SK-N-SH (cell line): ENCODE data around the gene EIF4G2. TPM values are rescaled to one million over a fixed set of nuclear protein-coding genes. Genes with fewer than 3 reads are reported as not detected.

Experiments
- CTCF ChIA-PET: fragments of 300-600, 350-600 bp; formaldehyde crosslinking; extraction: SDS; loops from one replicate; lab custom pipeline; 2021; lab: Yijun Ruan, JAX
- POLR2A ChIA-PET: fragments of 350-600 bp; sonication (Branson Sonifier 250); formaldehyde crosslinking; extraction: SDS; loops from one replicate; lab custom pipeline; 2020; ENCODE audit warnings: antibody characterized with exemption, inconsistent platforms; lab: Yijun Ruan, JAX
- DNase-seq: peaks from one replicate; pipeline ENCODE4 v3.0.0; 2012
- H2AFZ ChIP-seq: fragments of 200-600 bp; sonication (generic); 2 replicates; pipeline ENCODE4 v1.8.1; 2016; ENCODE audit warnings: antibody characterized with exemption, mild to moderate bottlenecking, low read depth
- H3F3A ChIP-seq: fragments of 200-600 bp; sonication (generic); replicated peaks from 2 replicates; pipeline ENCODE3; 2016; ENCODE audit warnings: antibody characterized with exemption, mild to moderate bottlenecking; ENCODE audit not compliant: insufficient read depth
- H3K27ac ChIP-seq, 2 experiments: fragments of 200-500 bp in 1 of 2; fragments of 200-600 bp in 1 of 2; sonication (Bioruptor generic) in 1 of 2; sonication (generic), shearing (Covaris generic) in 1 of 2; 2 replicates each; pipeline versions ENCODE4 v1.5.1 to v1.6.1; 2014 to 2016; ENCODE audit warnings: low read depth in 2 of 2, inconsistent platforms in 1 of 2, low read length in 1 of 2, mild to moderate bottlenecking in 1 of 2, mixed read lengths in 1 of 2
- H3K27me3 ChIP-seq: fragments of 200-600 bp; sonication (generic), shearing (Covaris generic); 2 replicates; pipeline ENCODE4 v1.6.1; 2016; ENCODE audit warnings: mixed run types; ENCODE audit not compliant: insufficient read depth
- H3K36me3 ChIP-seq, 2 experiments: fragments of 200-500 bp in 1 of 2; fragments of 200-600 bp in 1 of 2; sonication (Bioruptor generic) in 1 of 2; sonication (generic) in 1 of 2; replicated peaks in 1 of 2; 2 replicates each; pipeline versions ENCODE3 to v1.5.1; 2014 to 2016; ENCODE audit warnings: low read length in 1 of 2, mild to moderate bottlenecking in 1 of 2; ENCODE audit not compliant: insufficient read depth in 2 of 2, control insufficient read depth in 1 of 2
- H3K4me1 ChIP-seq, 2 experiments: fragments of 200-500 bp in 1 of 2; fragments of 200-600 bp in 1 of 2; sonication (Bioruptor generic) in 1 of 2; sonication (generic), shearing (Covaris generic) in 1 of 2; 2 replicates each; pipeline versions ENCODE4 v1.5.1 to v1.6.1; 2014 to 2016; ENCODE audit warnings: low read depth in 1 of 2, low read length in 1 of 2, mixed run types in 1 of 2; ENCODE audit not compliant: insufficient read depth in 2 of 2, control insufficient read depth in 1 of 2
- H3K4me2 ChIP-seq: fragments of 200-600 bp; sonication (generic), shearing (Covaris generic); 2 replicates; pipeline ENCODE4 v1.6.1; 2017; ENCODE audit warnings: mixed run types
- H3K4me3 ChIP-seq, 2 experiments: fragments of 200-500 bp in 1 of 2; fragments of 200-600 bp in 1 of 2; sonication (Bioruptor generic) in 1 of 2; sonication (generic), shearing (Covaris generic) in 1 of 2; 2 replicates each; pipeline versions ENCODE4 v1.5.1 to v1.8.1; 2014 to 2016; ENCODE audit warnings: low read depth in 2 of 2, inconsistent platforms in 1 of 2, low read length in 1 of 2, mild to moderate bottlenecking in 1 of 2, mixed read lengths in 1 of 2, moderate library complexity in 1 of 2
- H3K79me2 ChIP-seq: fragments of 200-600 bp; sonication (generic); 2 replicates; pipeline ENCODE4 v1.8.1; 2017; ENCODE audit warnings: mild to moderate bottlenecking; ENCODE audit not compliant: insufficient read depth
- H3K9ac ChIP-seq: fragments of 200-600 bp; sonication (generic); 2 replicates; pipeline ENCODE4 v1.6.1; 2017; ENCODE audit warnings: mixed run types
- H3K9me2 ChIP-seq: fragments of 200-600 bp; sonication (generic); 2 replicates; pipeline ENCODE4 v1.6.1; 2017; ENCODE audit warnings: mixed run types
- H3K9me3 ChIP-seq: fragments of 200-600 bp; sonication (generic); 2 replicates; pipeline ENCODE4 v1.6.1; 2017; ENCODE audit warnings: mixed run types, mild to moderate bottlenecking, moderate library complexity
- H4K20me1 ChIP-seq: fragments of 200-600 bp; sonication (generic); 2 replicates; pipeline ENCODE4 v1.6.1; 2017; ENCODE audit warnings: mild to moderate bottlenecking, mixed run types; ENCODE audit not compliant: insufficient read depth
- CTCF ChIP-seq: fragments of 200-600 bp; sonication (generic); IDR thresholded peaks from 2 replicates; pipeline ENCODE4 v1.6.1; 2017; ENCODE audit warnings: antibody characterized with exemption, mild to moderate bottlenecking, moderate library complexity
- FOXJ3 ChIP-seq: sonication (generic); formaldehyde crosslinking; IDR thresholded peaks from 2 replicates; pipeline ENCODE4 v1.5.1; 2020; ENCODE audit warnings: mild to moderate bottlenecking, missing genetic modification reagents
- IRF3 ChIP-seq: fragments of 150-350 bp; IDR thresholded peaks from 2 replicates; pipeline ENCODE4 v1.6.1; 2016; ENCODE audit warnings: mild to moderate bottlenecking, low read depth, low read length
- MEF2A ChIP-seq: IDR thresholded peaks from 2 replicates; pipeline ENCODE4 v1.4.0; 2012; ENCODE audit warnings: low read depth, borderline replicate concordance
- NRF1 ChIP-seq: IDR thresholded peaks from 2 replicates; pipeline ENCODE4 v1.6.1; 2012; ENCODE audit warnings: low read depth, mild to moderate bottlenecking, low read length
- PBX3 ChIP-seq: IDR thresholded peaks from 2 replicates; pipeline ENCODE4; 2012
- RAD21 ChIP-seq: IDR thresholded peaks from 2 replicates; pipeline ENCODE4 v1.6.1; 2012; ENCODE audit warnings: mild to moderate bottlenecking, low read length
- RCOR1 ChIP-seq: fragments of 150-350 bp; IDR thresholded peaks from 2 replicates; pipeline ENCODE4 v1.6.1; 2017; ENCODE audit warnings: antibody characterized with exemption, low read length
- RXRA ChIP-seq: IDR thresholded peaks from 2 replicates; pipeline ENCODE4 v1.4.0; 2012; ENCODE audit warnings: low read depth, mild to moderate bottlenecking, borderline replicate concordance
- SIN3A ChIP-seq: IDR thresholded peaks from 2 replicates; pipeline ENCODE4 v1.6.1; 2012; ENCODE audit warnings: low read depth, mild to moderate bottlenecking, low read length, moderate library complexity, borderline replicate concordance
- WGBS: methylation state at CpG from one replicate; pipeline ENCODE4 v1.1.6; 2017; ENCODE audit warnings: low lambda C conversion rate; 5-methylcytosine and 5-hydroxymethylcytosine counted together
- polyA plus RNA-seq, 3 experiments: library from polyadenylated mRNA; depleted of rRNA; stranded (reverse); fragments of >200 nt; gene quantifications; 2 replicates each; pipeline ENCODE4 v1.2.3, GENCODE V29; 2012

The EIF4G2 gene
- polyA plus RNA-seq, 1 of the 3 experiments (the other 2 are of a cell fraction): 298 TPM

GRCh38 chr11:10857709-10858438 is 49.1 kb upstream of the EIF4G2 start, which contains the start of gene ZBED5 (continued):
- TF ChIP-seq PBX3 (peak; percentile 99), RAD21 (no peak), RCOR1 (peak; percentile 36; the same call in 1 of the 2 replicates), CTCF (peak; percentile 24; the same call in 1 of the 2 replicates), MEF2A (peak; percentile 95), RXRA (0 out of 2 replicates have a peak, but pooled peaks have one; percentile 23), IRF3 (peak; percentile 68), NRF1 (peak; percentile 33; the same call in 1 of the 2 replicates)

- Histone ChIP-seq H3K4me3 (peak overlapping the region; percentile 77 to 99), H2AFZ (peak overlapping the region; percentile 39), H3K9me2 (no peaks in the 10 kb centered on the region), H3K4me1 (peaks cover 0 to 11% of the 10 kb centered on the region in 2 experiments; a peak in 2 of 4 replicates), H3F3A (peaks cover 19% of the 10 kb centered on the region), H3K9ac (peak overlapping the region; percentile 89), H3K27me3 (no peaks in the 10 kb centered on the region), H3K4me2 (peak overlapping the region; percentile 75), H3K27ac (peak overlapping the region; percentile 97 to 100), H3K79me2 (peaks cover 74% of the 10 kb centered on the region), H3K9me3 (no peaks in the 10 kb centered on the region), H4K20me1 (no peaks in the 10 kb centered on the region), H3K36me3 (peaks cover 36 to 37% of the 10 kb centered on the region in 2 experiments)
- TF ChIP-seq SIN3A: no peak; the same call in 1 of the 2 replicates
- TF ChIP-seq FOXJ3 (CRISPR knock-in tag): 0 out of 2 replicates have a peak, but pooled peaks have one; percentile 5
- ChIA-PET POLR2A (interaction anchor here (0.6 to 4.5 kb wide), 15 partner anchors 9 to 1122 kb away, joined by 3 to 84 read pairs (median 4); partner anchors contain the start of gene EIF4G2), CTCF (interaction anchor here (0.9 to 2.2 kb wide), 6 partner anchors 12 to 169 kb away, joined by 3 to 17 read pairs (median 4); no protein-coding TSS in a partner anchor)
- under 1% methylated on average over 14 of the region's 14 CpGs for WGBS
- no peak for DNase-seq
These were observed 48.7 kb upstream of the EIF4G2 start for GRCh38 chr11:10857459-10857708.
